Naive thymus-derived CD4-positive, alpha-beta T cell (primary cell): Measurements from ENCODE around the gene ACIN1. TPM values are rescaled to one million over a fixed set of nuclear protein-coding genes. Genes with fewer than 3 reads are reported as not detected.

Experiments
- ATAC-seq: fragments of 150-1000 bp; cut with Tn5 transposase; 2 replicates; pipeline ENCODE4 v1.10.0; 2021; ENCODE audit warnings: mild to moderate bottlenecking, moderate library complexity
- CTCF ChIA-PET: fragments of 350-600 bp; sonication (Branson Sonifier 250); formaldehyde crosslinking; loops from one replicate; lab custom pipeline; 2021; ENCODE audit warnings: antibody characterized with exemption; lab: Charles Lee
- POLR2A ChIA-PET: fragments of 350-600 bp; sonication (Branson Sonifier 250); formaldehyde crosslinking; loops from one replicate; lab custom pipeline; 2021; ENCODE audit warnings: antibody characterized with exemption, inconsistent platforms; lab: Charles Lee
- DNase-seq, 9 donors: peaks; one replicate each; pipeline versions ENCODE4 v3.0.0 to v3.0.0-alpha.2; 2020 to 2022; ENCODE audit warnings: mixed read lengths in 1 of 9
- H3K27ac ChIP-seq: one replicate; pipeline ENCODE4 v1.7.0; 2013; ENCODE audit warnings: mild to moderate bottlenecking, low read depth, low read length, moderate library complexity
- H3K27me3 ChIP-seq, 2 donors: one replicate each; pipeline ENCODE4 v1.7.0; 2013; ENCODE audit warnings: low read length in 2 of 2, mild to moderate bottlenecking in 2 of 2, moderate library complexity in 2 of 2; ENCODE audit not compliant: control insufficient read depth in 2 of 2, insufficient read depth in 2 of 2
- H3K36me3 ChIP-seq, 3 experiments: 1 replicate in 2 of 3; 2 replicates in 1 of 3; pipeline ENCODE4 v1.7.0; 2013; ENCODE audit warnings: low read length in 3 of 3, mild to moderate bottlenecking in 3 of 3, moderate library complexity in 1 of 3; ENCODE audit not compliant: insufficient read depth in 3 of 3, control insufficient read depth in 2 of 3
- H3K4me1 ChIP-seq, 2 donors: one replicate each; pipeline ENCODE4 v1.7.0; 2013; ENCODE audit warnings: low read length in 2 of 2, mild to moderate bottlenecking in 2 of 2, moderate library complexity in 1 of 2; ENCODE audit not compliant: control insufficient read depth in 2 of 2, insufficient read depth in 2 of 2
- H3K4me3 ChIP-seq: 2 replicates; pipeline ENCODE4 v1.7.0; 2013; ENCODE audit warnings: mild to moderate bottlenecking, low read length
- H3K9me3 ChIP-seq, 3 experiments: 1 replicate in 2 of 3; 2 replicates in 1 of 3; pipeline ENCODE4 v1.7.0; 2013; ENCODE audit warnings: low read length in 3 of 3; ENCODE audit not compliant: control insufficient read depth in 2 of 3
- H3K27ac Mint-ChIP-seq, 9 donors: one replicate each; pipeline ENCODE4 v1.8.0; 2020 to 2022; ENCODE audit warnings: mixed read lengths in 9 of 9, mild to moderate bottlenecking in 8 of 9, moderate library complexity in 5 of 9, inconsistent platforms in 2 of 9
- H3K27me3 Mint-ChIP-seq, 5 donors: one replicate each; pipeline ENCODE4 v1.8.0; 2021 to 2022; ENCODE audit warnings: mixed read lengths in 5 of 5, mild to moderate bottlenecking in 1 of 5
- H3K36me3 Mint-ChIP-seq, 5 donors: one replicate each; pipeline ENCODE4 v1.8.0; 2020 to 2022; ENCODE audit warnings: mixed read lengths in 5 of 5, mild to moderate bottlenecking in 3 of 5, inconsistent platforms in 1 of 5
- H3K4me1 Mint-ChIP-seq, 7 donors: one replicate each; pipeline ENCODE4 v1.8.0; 2020 to 2022; ENCODE audit warnings: mixed read lengths in 7 of 7, mild to moderate bottlenecking in 3 of 7, inconsistent platforms in 1 of 7
- H3K4me3 Mint-ChIP-seq, 10 donors: one replicate each; pipeline ENCODE4 v1.8.0; 2020 to 2022; ENCODE audit warnings: mild to moderate bottlenecking in 10 of 10, mixed read lengths in 10 of 10, moderate library complexity in 6 of 10, inconsistent platforms in 2 of 10
- H3K9me3 Mint-ChIP-seq, 11 donors: one replicate each; pipeline ENCODE4 v1.8.0; 2020 to 2022; ENCODE audit warnings: mixed read lengths in 11 of 11, mild to moderate bottlenecking in 4 of 11, inconsistent platforms in 1 of 11, moderate library complexity in 1 of 11
- intact Hi-C, 2 donors: fragments of 100-400 bp; cut with micrococcal nuclease; formaldehyde crosslinking; loops; one replicate each; pipeline ENCODE4 v1.15.1; 2023
- polyA plus RNA-seq, 2 donors: library from polyadenylated mRNA; unstranded; fragments of 300-500 nt; fragmentation: Illumina TruSeq; gene quantifications; one replicate each; pipeline ENCODE4 v1.2.3, GENCODE V29; 2021
- total RNA-seq, 6 experiments: library from RNA in 5 of 6; stranded (reverse) in 5 of 6; gene quantifications; 1 replicate in 5 of 6; 2 replicates in 1 of 6; pipeline ENCODE4 v1.2.3 and lab custom pipeline; 2021 to 2026

The ACIN1 gene
- total and polyA plus RNA-seq, 7 experiments from 2014 or later, result 8.7 to 360 (median 241) TPM

- Histone ChIP-seq H3K4me3 (no peak overlapping the region), H3K27me3 (no peaks in the 10 kb centered on the region), H3K36me3 (no peaks in the 10 kb centered on the region), H3K27ac (no peak overlapping the region), H3K4me1 (no peaks in the 10 kb centered on the region), H3K9me3 (no peaks in the 10 kb centered on the region)
- CTCF ChIA-PET, result interaction anchor here (0.7 kb wide), 1 partner anchor 59 kb away, joined by 4 read pairs; no protein-coding TSS in a partner anchor
- H3K4me3 Mint-ChIP-seq, result no peak overlapping the region
- H3K4me1 Mint-ChIP-seq, result peaks cover 0 to 5% (median 0%) of the 10 kb centered on the region in 7 donors
- peaks cover 0 to 3% (median 0%) of the 10 kb centered on the region in 11 donors for H3K9me3 Mint-ChIP-seq
- POLR2A ChIA-PET, result no interaction called here
- no peak overlapping the region for H3K27ac Mint-ChIP-seq
- no peak for ATAC-seq
- no peak for DNase-seq
- peaks cover 0 to 4% (median 4%) of the 10 kb centered on the region in 5 donors for H3K36me3 Mint-ChIP-seq
- intact Hi-C loops, result no loop called here
- peaks cover 0 to 5% (median 0%) of the 10 kb centered on the region in 5 donors for H3K27me3 Mint-ChIP-seq
Observed at GRCh38 chr14:23045419-23046357, 49.2 kb downstream of the ACIN1 start.

- no peak overlapping the region for H3K27ac ChIP-seq
- Mint-ChIP-seq H3K9me3 (peaks cover 0 to 3% (median 0%) of the 10 kb centered on the region in 11 donors), H3K27me3 (peaks cover 0 to 5% (median 0%) of the 10 kb centered on the region in 5 donors), H3K4me3 (no peak overlapping the region), H3K36me3 (peaks cover 0 to 4% (median 4%) of the 10 kb centered on the region in 5 donors), H3K27ac (peak overlapping the region in 1 of 9 donors; percentile 8), H3K4me1 (peaks cover 0 to 5% (median 0%) of the 10 kb centered on the region in 7 donors)
- H3K36me3 ChIP-seq, result no peaks in the 10 kb centered on the region
- DNase-seq, result no peak
- no peak for ATAC-seq
- intact Hi-C loops, result no loop called here
- ChIA-PET POLR2A (no interaction called here), CTCF (no interaction called here)
- no peaks in the 10 kb centered on the region for H3K4me1 ChIP-seq
- H3K4me3 ChIP-seq, result no peak overlapping the region
- no peaks in the 10 kb centered on the region for H3K9me3 ChIP-seq
- H3K27me3 ChIP-seq, result no peaks in the 10 kb centered on the region
Observed at GRCh38 chr14:23044840-23045239, 50.1 kb downstream of the ACIN1 start.

- no peaks in the 10 kb centered on the region for H3K27me3 ChIP-seq
- ChIA-PET POLR2A (no interaction called here), CTCF (no interaction called here)
- H3K27ac ChIP-seq, result no peak overlapping the region
- Mint-ChIP-seq H3K4me3 (no peak overlapping the region), H3K9me3 (peaks cover 0 to 3% (median 0%) of the 10 kb centered on the region in 11 donors), H3K27ac (peak overlapping the region in 1 of 9 donors; percentile 70), H3K4me1 (peaks cover 0 to 5% (median 0%) of the 10 kb centered on the region in 7 donors), H3K27me3 (peaks cover 0 to 5% (median 0%) of the 10 kb centered on the region in 5 donors), H3K36me3 (peaks cover 0 to 4% (median 4%) of the 10 kb centered on the region in 5 donors)
- intact Hi-C loops, result no loop called here
- H3K36me3 ChIP-seq, result no peaks in the 10 kb centered on the region
- no peak for DNase-seq
- H3K4me3 ChIP-seq, result no peak overlapping the region
- H3K4me1 ChIP-seq, result no peaks in the 10 kb centered on the region
- no peak for ATAC-seq
- no peaks in the 10 kb centered on the region for H3K9me3 ChIP-seq
Observed at GRCh38 chr14:23043754-23044153, 51.2 kb downstream of the ACIN1 start.

GRCh38 chr14:23043145-23043544 is 51.8 kb downstream of the ACIN1 start:
- CTCF ChIA-PET, result no interaction called here
- Histone ChIP-seq H3K27ac (no peak overlapping the region), H3K27me3 (no peaks in the 10 kb centered on the region), H3K9me3 (no peaks in the 10 kb centered on the region), H3K4me3 (no peak overlapping the region), H3K4me1 (no peaks in the 10 kb centered on the region), H3K36me3 (no peaks in the 10 kb centered on the region)
- ATAC-seq (no peak), DNase-seq (no peak)
- H3K4me1 Mint-ChIP-seq, result peaks cover 0 to 5% (median 0%) of the 10 kb centered on the region in 7 donors
- H3K4me3 Mint-ChIP-seq, result no peak overlapping the region
- H3K9me3 Mint-ChIP-seq, result peaks cover 0 to 3% (median 0%) of the 10 kb centered on the region in 11 donors
- H3K27me3 Mint-ChIP-seq, result peaks cover 0 to 5% (median 0%) of the 10 kb centered on the region in 5 donors
- peaks cover 0 to 4% (median 4%) of the 10 kb centered on the region in 5 donors for H3K36me3 Mint-ChIP-seq
- POLR2A ChIA-PET, result interaction anchor here (0.9 to 1.2 kb wide), 3 partner anchors 14 to 247 kb away, joined by 3 to 4 read pairs (median 3); no protein-coding TSS in a partner anchor
- intact Hi-C loops, result no loop called here
- no peak overlapping the region for H3K27ac Mint-ChIP-seq

- H3K27ac Mint-ChIP-seq, result peak within 1 kb of the TSS in 1 of 9 donors; percentile 49
- Histone ChIP-seq H3K4me3 (no peak within 1 kb of the TSS), H3K36me3 (no peaks in the 10 kb centered on the region), H3K27me3 (no peaks in the 10 kb centered on the region), H3K9me3 (no peaks in the 10 kb centered on the region), H3K27ac (no peak within 1 kb of the TSS), H3K4me1 (no peaks in the 10 kb centered on the region)
- DNase-seq, result no peak
- H3K9me3 Mint-ChIP-seq, result peaks cover 0 to under 1% (median 0%) of the 10 kb centered on the region in 11 donors
- ChIA-PET CTCF (interaction anchor here (1.3 kb wide), 1 partner anchor 70 kb away, joined by 3 read pairs; no protein-coding TSS in a partner anchor), POLR2A (interaction anchor here (0.9 to 1.2 kb wide), 3 partner anchors 13 to 248 kb away, joined by 3 to 4 read pairs (median 3); no protein-coding TSS in a partner anchor)
- intact Hi-C loops, result no loop called here
- H3K27me3 Mint-ChIP-seq, result peaks cover 0 to 2% (median 0%) of the 10 kb centered on the region in 5 donors
- H3K4me1 Mint-ChIP-seq, result peaks cover 0 to 2% (median 0%) of the 10 kb centered on the region in 7 donors
- ATAC-seq, result no peak
- no peak within 1 kb of the TSS for H3K4me3 Mint-ChIP-seq
- H3K36me3 Mint-ChIP-seq, result peaks cover 0 to 1% (median under 1%) of the 10 kb centered on the region in 5 donors
Observed at GRCh38 chr14:23042162-23042965, 52.6 kb downstream of the ACIN1 start, which contains the start of gene PSMB11. Gene PSMB11 (plus strand): TSS chr14:23042212. CDS start chr14:23042226, 14 bp downstream.

- intact Hi-C loops, result no loop called here
- Mint-ChIP-seq H3K4me3 (no peak overlapping the region), H3K4me1 (peaks cover 0 to 3% (median 0%) of the 10 kb centered on the region in 7 donors), H3K27me3 (no peaks in the 10 kb centered on the region), H3K27ac (no peak overlapping the region), H3K9me3 (no peaks in the 10 kb centered on the region), H3K36me3 (no peaks in the 10 kb centered on the region)
- H3K36me3 ChIP-seq, result no peaks in the 10 kb centered on the region
- H3K27ac ChIP-seq, result no peak overlapping the region
- POLR2A ChIA-PET, result no interaction called here
- DNase-seq (no peak), ATAC-seq (no peak)
- H3K4me1 ChIP-seq, result no peaks in the 10 kb centered on the region
- no peaks in the 10 kb centered on the region for H3K27me3 ChIP-seq
- CTCF ChIA-PET, result interaction anchor here (1.1 to 1.3 kb wide), 2 partner anchors 16 to 69 kb away, joined by 3 read pairs; partner anchors contain the start of gene CDH24
- no peak overlapping the region for H3K4me3 ChIP-seq
- no peaks in the 10 kb centered on the region for H3K9me3 ChIP-seq
Observed at GRCh38 chr14:23041729-23042128, 53.2 kb downstream of the ACIN1 start.
